Adrenal gland (tissue), 12 donors: Measurements from ENCODE around the gene LCN15. TPM values are rescaled to one million over a fixed set of nuclear protein-coding genes. Genes with fewer than 3 reads are reported as not detected.

Experiments used
- DNase-seq, 7 donors: peaks; one replicate each; pipeline ENCODE4 v3.0.0-alpha.2; 2019 to 2020
- H3K27ac ChIP-seq, 5 donors: fragments of 200-600 bp; sonication (generic) in 4 of 5; 1 replicate in 3 of 5; 2 replicates in 2 of 5; pipeline versions ENCODE4 v1.5.1 to v1.8.0; 2016 to 2020; ENCODE audit warnings: mild to moderate bottlenecking in 1 of 5
- H3K27me3 ChIP-seq: fragments of 200-600 bp; 2 replicates; pipeline ENCODE4 v1.8.0; 2021
- H3K36me3 ChIP-seq, 2 donors: fragments of 200-600 bp; replicated peaks in 1 of 2; 1 replicate in 1 of 2; 2 replicates in 1 of 2; pipeline versions ENCODE4 v1.5.1 to v1.8.0; 2018 to 2022
- H3K4me1 ChIP-seq, 2 donors: fragments of 200-600 bp; replicated peaks in 1 of 2; 1 replicate in 1 of 2; 2 replicates in 1 of 2; pipeline versions ENCODE4 v1.5.1 to v1.8.0; 2018 to 2021
- H3K4me3 ChIP-seq, 4 donors: fragments of 200-600 bp; sonication (generic) in 3 of 4; one replicate each; pipeline ENCODE4 v1.5.1; 2016 to 2018
- H3K9me3 ChIP-seq, 3 donors: fragments of 200-600 bp; sonication (generic) in 1 of 3; replicated peaks in 1 of 3; 1 replicate in 2 of 3; 2 replicates in 1 of 3; pipeline versions ENCODE4 v1.5.1 to v1.8.0; 2016 to 2021
- POLR2A ChIP-seq, 2 donors: fragments of 450-650 bp; IDR thresholded peaks; one replicate each; pipeline ENCODE4 v1.6.1; 2017; ENCODE audit warnings: antibody characterized with exemption in 2 of 2, mild to moderate bottlenecking in 2 of 2, moderate library complexity in 1 of 2
- WGBS, 4 donors: extraction: QIAGEN DNeasy Blood & Tissue Kit in 2 of 4; methylation state at CpG; one replicate each; pipeline versions ENCODE4 v1.1.5 to v1.1.7; 2013 to 2017; 5-methylcytosine and 5-hydroxymethylcytosine counted together
- intact Hi-C, 2 donors: fragments of 100-400 bp; cut with DNase I; formaldehyde crosslinking; loops; one replicate each; pipeline versions ENCODE4 v1.14.1 to v1.15.0; 2022 to 2023
- polyA plus RNA-seq, 3 donors: library from polyadenylated mRNA; stranded (reverse); fragments of 200-250 nt in 2 of 3; fragments of 350-450 nt in 1 of 3; fragmentation: Illumina TruSeq in 1 of 3; extraction: RNeasy Lipid Tissue Mini Kit (QIAGEN cat#74804) in 1 of 3; gene quantifications; one replicate each; pipeline ENCODE4 v1.2.3, GENCODE V29; 2013 to 2014
- total RNA-seq, 9 donors: library from RNA; depleted of rRNA in 4 of 9; stranded (reverse); fragments of >200 nt in 4 of 9; fragments of 120-200 nt in 1 of 9; fragmentation: NEBNext Ultra II Directional in 1 of 9; extraction: Animal tissue kit (Norgen Biotek cat#: 25700) in 1 of 9; gene quantifications; one replicate each; pipeline versions ENCODE4 v1.1.0 to v1.2.4, GENCODE V29; 2013 to 2023
- TF ChIP-seq, protein P1 (sequence below), 6 experiments: fragments of 450-650 bp in 4 of 6; fragments of 200-600 bp in 2 of 6; sonication (generic) in 1 of 6; IDR thresholded peaks; 1 replicate in 5 of 6; 2 replicates in 1 of 6; pipeline versions ENCODE4 v1.5.1 to v1.8.0; 2016 to 2021; ENCODE audit warnings: antibody characterized with exemption in 6 of 6, mild to moderate bottlenecking in 2 of 6, moderate library complexity in 1 of 6
- donor health status: healthy with polysubstance abuse.
- donor health status: Bipolar disorder and iron deficiency.
- donor health status: DM: yes; HTN: yes; CAD: no.
- donor health status: DM: no; HTN: no; CAD: no.
- donor health status: DM: no; HTN: no; CAD: no.
- donor health status: DM: yes; HTN: yes; CAD: no.

The LCN15 gene
- total and polyA plus RNA-seq, 12 donors, result not detected

GRCh38 chr9:136784997-136785361, 20.7 kb upstream of the LCN15 start:
- H3K27ac ChIP-seq, result peak overlapping the region in 3 of 5 donors; percentile 61 to 78 (median 74)
- intact Hi-C loops, result loop anchor here (5.0 to 10.0 kb wide), 3 partner anchors 247 to 450 kb away; partner anchors contain the start of genes FUT7 (in 1 of the 2) and SLC34A3 (in 1 of the 2)

DNA sequence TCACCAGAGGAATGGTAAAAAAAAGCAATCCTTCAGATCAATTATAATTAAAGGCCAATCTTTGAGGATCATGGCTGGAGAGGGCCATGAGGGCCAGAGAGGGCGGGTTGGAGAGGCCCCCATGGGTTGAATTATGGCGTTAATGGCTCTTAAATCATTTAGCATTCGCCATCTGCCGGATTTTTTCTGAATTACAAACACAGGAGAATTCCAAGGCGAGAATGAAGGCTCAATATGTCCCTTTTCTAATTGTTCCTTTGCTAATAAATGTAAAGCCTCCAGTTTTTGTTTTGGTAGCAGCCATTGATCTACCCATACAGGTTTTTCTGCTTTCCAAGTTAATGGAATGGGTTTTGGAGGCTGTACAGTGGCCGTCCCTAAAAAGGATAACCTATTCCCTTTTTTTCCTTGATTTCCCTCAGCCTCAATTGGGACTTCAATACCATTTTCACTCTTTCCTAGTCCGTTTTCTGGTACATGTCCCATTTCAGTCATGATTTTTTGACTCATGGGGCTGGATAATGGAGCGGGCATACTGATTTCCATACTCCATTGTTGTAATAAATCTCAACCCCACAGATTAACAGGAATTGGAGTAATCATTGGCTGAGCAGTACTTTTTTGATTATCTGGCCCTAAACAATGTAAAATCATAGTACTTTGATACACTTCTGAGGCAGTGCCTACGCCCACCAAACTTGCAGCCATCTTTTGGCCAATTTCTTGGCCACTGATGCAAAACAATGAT, 20.1 kb upstream of the LCN15 start:
- intact Hi-C loops, result loop anchor here in 1 of 2 donors (10.0 kb wide), 1 partner anchor 450 kb away; the partner anchor contains the start of gene SLC34A3

More at GRCh38 chr9:136784997-136785361, 20.7 kb upstream of the LCN15 start:
- Histone ChIP-seq H3K4me3 (no peak overlapping the region), H3K9me3 (no peaks in the 10 kb centered on the region), H3K27me3 (no peaks in the 10 kb centered on the region), H3K36me3 (no peaks in the 10 kb centered on the region), H3K4me1 (peaks cover 0 to 3% of the 10 kb centered on the region in 2 donors)
- no peak for TF ChIP-seq POLR2A (IDR thresholded peaks at IDR 0.05)
- TF ChIP-seq, protein P1, sequence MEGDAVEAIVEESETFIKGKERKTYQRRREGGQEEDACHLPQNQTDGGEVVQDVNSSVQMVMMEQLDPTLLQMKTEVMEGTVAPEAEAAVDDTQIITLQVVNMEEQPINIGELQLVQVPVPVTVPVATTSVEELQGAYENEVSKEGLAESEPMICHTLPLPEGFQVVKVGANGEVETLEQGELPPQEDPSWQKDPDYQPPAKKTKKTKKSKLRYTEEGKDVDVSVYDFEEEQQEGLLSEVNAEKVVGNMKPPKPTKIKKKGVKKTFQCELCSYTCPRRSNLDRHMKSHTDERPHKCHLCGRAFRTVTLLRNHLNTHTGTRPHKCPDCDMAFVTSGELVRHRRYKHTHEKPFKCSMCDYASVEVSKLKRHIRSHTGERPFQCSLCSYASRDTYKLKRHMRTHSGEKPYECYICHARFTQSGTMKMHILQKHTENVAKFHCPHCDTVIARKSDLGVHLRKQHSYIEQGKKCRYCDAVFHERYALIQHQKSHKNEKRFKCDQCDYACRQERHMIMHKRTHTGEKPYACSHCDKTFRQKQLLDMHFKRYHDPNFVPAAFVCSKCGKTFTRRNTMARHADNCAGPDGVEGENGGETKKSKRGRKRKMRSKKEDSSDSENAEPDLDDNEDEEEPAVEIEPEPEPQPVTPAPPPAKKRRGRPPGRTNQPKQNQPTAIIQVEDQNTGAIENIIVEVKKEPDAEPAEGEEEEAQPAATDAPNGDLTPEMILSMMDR (IDR thresholded peaks at IDR 0.05), result no peak
- 60 to 78% (median 66%) methylated on average over 6 of the region's 6 CpGs for WGBS, 4 donors
- peak in 2 of 7 donors; percentile 61 to 70 for DNase-seq

GRCh38 chr9:136782452-136782851, 18.1 kb upstream of the LCN15 start:
- TF ChIP-seq, protein P1 (IDR thresholded peaks at IDR 0.05), result no peak
- TF ChIP-seq POLR2A (IDR thresholded peaks at IDR 0.05), result no peak
- Histone ChIP-seq H3K4me1 (peaks cover 0 to 1% of the 10 kb centered on the region in 2 donors), H3K4me3 (no peak overlapping the region), H3K9me3 (no peaks in the 10 kb centered on the region), H3K27ac (no peak overlapping the region), H3K36me3 (no peaks in the 10 kb centered on the region), H3K27me3 (no peaks in the 10 kb centered on the region)
- WGBS, 4 donors, result 92 to 96% (median 93%) methylated on average over 3 of the region's 3 CpGs
- no peak for DNase-seq
- intact Hi-C loops, result loop anchor here in 1 of 2 donors (10.0 kb wide), 1 partner anchor 452 kb away; the partner anchor contains the start of gene SLC34A3

More for the DNA sequence above, 20.1 kb upstream of the LCN15 start:
- 52 to 65% (median 57%) methylated on average over 9 of the region's 9 CpGs for WGBS, 4 donors
- Histone ChIP-seq H3K27me3 (no peaks in the 10 kb centered on the region), H3K27ac (peak overlapping the region in 2 of 5 donors; percentile 74 to 78), H3K9me3 (no peaks in the 10 kb centered on the region), H3K4me1 (peaks cover 0 to 3% of the 10 kb centered on the region in 2 donors), H3K36me3 (no peaks in the 10 kb centered on the region), H3K4me3 (no peak overlapping the region)
- TF ChIP-seq, protein P1 (IDR thresholded peaks at IDR 0.05), result peak; percentile 18 to 56 (median 38)
- no peak for TF ChIP-seq POLR2A (IDR thresholded peaks at IDR 0.05)
- no peak for DNase-seq

- Histone ChIP-seq H3K36me3 (no peaks in the 10 kb centered on the region), H3K27ac (no peak overlapping the region), H3K4me3 (no peak overlapping the region), H3K4me1 (no peaks in the 10 kb centered on the region), H3K27me3 (no peaks in the 10 kb centered on the region), H3K9me3 (no peaks in the 10 kb centered on the region)
- intact Hi-C loops, result loop anchor here in 1 of 2 donors (10.0 kb wide), 1 partner anchor 455 kb away; the partner anchor contains the start of gene SLC34A3
- DNase-seq, result no peak
- TF ChIP-seq, protein P1 (IDR thresholded peaks at IDR 0.05), result no peak
- no peak for TF ChIP-seq POLR2A (IDR thresholded peaks at IDR 0.05)
- 78 to 90% (median 85%) methylated on average over 5 of the region's 5 CpGs for WGBS, 4 donors
Observed at GRCh38 chr9:136779808-136780207, 15.5 kb upstream of the LCN15 start.
